Measurements from ENCODE around the gene KRT3. TPM values are rescaled to one million over a fixed set of nuclear protein-coding genes. Genes with fewer than 3 reads are reported as not detected.

The KRT3 gene
- total RNA-seq, 4 donors from 2014 or later = not detected

- Histone ChIP-seq H3K4me1 (no peaks in the 10 kb centered on the region), H3K9me3 (no peaks in the 10 kb centered on the region), H3K27ac (no peak overlapping the region), H3K27me3 (peaks cover 17% of the 10 kb centered on the region), H3K36me3 (no peaks in the 10 kb centered on the region), H3K4me3 (no peak overlapping the region)
- no peak for DNase-seq (ENCODE audit: low spot score in 2 of 2)
- WGBS = 93% methylated on average over 3 of the region's 4 CpGs
- TF ChIP-seq POLR2AphosphoS5 (IDR thresholded peaks at IDR 0.05) (no peak), POLR2A (IDR thresholded peaks at IDR 0.05) (no peak), CTCF (IDR thresholded peaks at IDR 0.05) (no peak), EP300 (IDR thresholded peaks at IDR 0.05) (no peak)
These were observed 18.8 kb upstream of the KRT3 start for GRCh38 chr12:52814710-52815155.

- H3K36me3 ChIP-seq = no peaks in the 10 kb centered on the region
- H3K9me3 ChIP-seq = no peaks in the 10 kb centered on the region
- H3K27ac ChIP-seq = no peak within 1 kb of the TSS
- no peaks in the 10 kb centered on the region for H3K4me1 ChIP-seq
- H3K27me3 ChIP-seq = peaks cover 15% of the 10 kb centered on the region
- TF ChIP-seq EP300 (IDR thresholded peaks at IDR 0.05) (no peak), POLR2AphosphoS5 (IDR thresholded peaks at IDR 0.05) (no peak), POLR2A (IDR thresholded peaks at IDR 0.05) (no peak), CTCF (IDR thresholded peaks at IDR 0.05) (no peak)
- DNase-seq (ENCODE audit: low spot score in 2 of 2) = no peak
- H3K4me3 ChIP-seq = no peak within 1 kb of the TSS
- WGBS = 69% methylated on average over 12 of the region's 15 CpGs
These were observed 18.2 kb upstream of the KRT3 start, which contains the start of gene KRT4 for GRCh38 chr12:52813885-52814709. Gene KRT4, minus strand, starts transcription at chr12:52814116. Its CDS starts 58 bp downstream, at chr12:52814058.

GRCh38 chr12:52813203-52813819 lies 17.4 kb upstream of the KRT3 start:
- no peaks in the 10 kb centered on the region for H3K9me3 ChIP-seq
- no peak overlapping the region for H3K27ac ChIP-seq
- H3K4me3 ChIP-seq = no peak overlapping the region
- H3K27me3 ChIP-seq = peaks cover 7% of the 10 kb centered on the region
- no peaks in the 10 kb centered on the region for H3K36me3 ChIP-seq
- no peak for DNase-seq (ENCODE audit: low spot score in 2 of 2)
- H3K4me1 ChIP-seq = no peaks in the 10 kb centered on the region
- WGBS = 96% methylated on average over 8 of the region's 10 CpGs
- TF ChIP-seq POLR2AphosphoS5 (IDR thresholded peaks at IDR 0.05) (no peak), POLR2A (IDR thresholded peaks at IDR 0.05) (no peak), CTCF (IDR thresholded peaks at IDR 0.05) (no peak), EP300 (IDR thresholded peaks at IDR 0.05) (no peak)

- Histone ChIP-seq H3K36me3 (no peaks in the 10 kb centered on the region), H3K9me3 (no peaks in the 10 kb centered on the region), H3K27me3 (peaks cover 8% of the 10 kb centered on the region), H3K4me1 (no peaks in the 10 kb centered on the region), H3K4me3 (no peak overlapping the region), H3K27ac (no peak overlapping the region)
- no peak for DNase-seq (ENCODE audit: low spot score in 2 of 2)
- 66% methylated on average over 3 of the region's 3 CpGs for WGBS
- TF ChIP-seq CTCF (IDR thresholded peaks at IDR 0.05) = no peak
- no peak for TF ChIP-seq POLR2AphosphoS5 (IDR thresholded peaks at IDR 0.05)
- TF ChIP-seq POLR2A (IDR thresholded peaks at IDR 0.05) = no peak
- TF ChIP-seq EP300 (IDR thresholded peaks at IDR 0.05) = no peak
These were observed 16.8 kb upstream of the KRT3 start for GRCh38 chr12:52812749-52813148.

GRCh38 chr12:52812073-52812400 lies 16.1 kb upstream of the KRT3 start:
- H3K36me3 ChIP-seq = no peaks in the 10 kb centered on the region
- no peaks in the 10 kb centered on the region for H3K4me1 ChIP-seq
- TF ChIP-seq POLR2A (IDR thresholded peaks at IDR 0.05) = no peak
- TF ChIP-seq POLR2AphosphoS5 (IDR thresholded peaks at IDR 0.05) = no peak
- no peak for TF ChIP-seq EP300 (IDR thresholded peaks at IDR 0.05)
- TF ChIP-seq CTCF (IDR thresholded peaks at IDR 0.05) = no peak
- no peak overlapping the region for H3K4me3 ChIP-seq
- H3K27me3 ChIP-seq = peaks cover 5% of the 10 kb centered on the region
- DNase-seq (ENCODE audit: low spot score in 2 of 2) = no peak
- no peak overlapping the region for H3K27ac ChIP-seq
- no peaks in the 10 kb centered on the region for H3K9me3 ChIP-seq
- 56% methylated on average over 4 of the region's 4 CpGs for WGBS
